H9 (cell line): ENCODE data around the gene ARHGEF39. TPM values are rescaled to one million over a fixed set of nuclear protein-coding genes. Genes with fewer than 3 reads are reported as not detected.

Experiments
- DNase-seq: peaks from one replicate; pipeline ENCODE4 v3.0.0-alpha.2; 2017
- H2AFZ ChIP-seq: one replicate; pipeline ENCODE4 v1.6.1; 2013; ENCODE audit warnings: mild to moderate bottlenecking, low read length, control low read depth, moderate library complexity
- H2AK5ac ChIP-seq: 2 replicates; pipeline ENCODE4 v1.6.1; 2013; ENCODE audit warnings: low read length, control low read depth, mixed read lengths; ENCODE audit not compliant: insufficient read length
- H2BK120ac ChIP-seq: one replicate; pipeline ENCODE4 v1.6.1; 2013; ENCODE audit warnings: low read depth, mild to moderate bottlenecking, low read length, control low read depth, inconsistent platforms; ENCODE audit not compliant: poor library complexity, severe bottlenecking
- H2BK12ac ChIP-seq: 2 replicates; pipeline ENCODE4 v1.6.1; 2013; ENCODE audit warnings: low read length, control low read depth, mixed read lengths, low read depth; ENCODE audit not compliant: insufficient read length
- H2BK15ac ChIP-seq: 2 replicates; pipeline ENCODE4 v1.6.1; 2013; ENCODE audit warnings: low read depth, low read length, control low read depth
- H2BK20ac ChIP-seq: one replicate; pipeline ENCODE4 v1.6.1; 2013; ENCODE audit warnings: low read depth, mild to moderate bottlenecking, low read length, control low read depth, inconsistent platforms; ENCODE audit not compliant: poor library complexity, severe bottlenecking
- H2BK5ac ChIP-seq: 2 replicates; pipeline ENCODE4 v1.6.1; 2013; ENCODE audit warnings: low read length, control low read depth, mixed read lengths; ENCODE audit not compliant: insufficient read length
- H3K14ac ChIP-seq: 2 replicates; pipeline ENCODE4 v1.6.1; 2013; ENCODE audit warnings: low read length, control low read depth; ENCODE audit not compliant: insufficient read depth
- H3K18ac ChIP-seq: 2 replicates; pipeline ENCODE4 v1.6.1; 2013; ENCODE audit warnings: low read depth, mild to moderate bottlenecking, mixed read lengths, low read length, control low read depth; ENCODE audit not compliant: insufficient read length
- H3K23ac ChIP-seq: 2 replicates; pipeline ENCODE4 v1.6.1; 2013; ENCODE audit warnings: low read length, control low read depth, mixed read lengths, low read depth; ENCODE audit not compliant: insufficient read length
- H3K23me2 ChIP-seq: 2 replicates; pipeline ENCODE4 v1.6.1; 2013; ENCODE audit warnings: low read depth, mild to moderate bottlenecking, mixed read lengths, low read length, control low read depth; ENCODE audit not compliant: insufficient read length, poor library complexity, severe bottlenecking
- H3K27ac ChIP-seq: 2 replicates; pipeline ENCODE4 v1.5.1; 2013; ENCODE audit warnings: low read length, control low read depth, mixed read lengths, low read depth; ENCODE audit not compliant: insufficient read length
- H3K27me3 ChIP-seq: 2 replicates; pipeline ENCODE4 v1.6.1; 2013; ENCODE audit warnings: low read length, control low read depth, inconsistent platforms; ENCODE audit not compliant: insufficient read depth
- H3K4ac ChIP-seq: 2 replicates; pipeline ENCODE4 v1.6.1; 2013; ENCODE audit warnings: low read depth, mild to moderate bottlenecking, control low read depth, inconsistent platforms, low read length, moderate library complexity
- H3K4me1 ChIP-seq: 2 replicates; pipeline ENCODE4 v1.6.1; 2013; ENCODE audit warnings: low read length, control low read depth, inconsistent platforms; ENCODE audit not compliant: insufficient read depth
- H3K4me2 ChIP-seq: 2 replicates; pipeline ENCODE4 v1.6.1; 2013; ENCODE audit warnings: low read length, control low read depth, mixed read lengths; ENCODE audit not compliant: insufficient read length, insufficient read depth
- H3K56ac ChIP-seq: 2 replicates; pipeline ENCODE4 v1.6.1; 2013; ENCODE audit warnings: low read depth, mild to moderate bottlenecking, mixed read lengths, low read length, control low read depth; ENCODE audit not compliant: insufficient read length
- H3K79me1 ChIP-seq: 2 replicates; pipeline ENCODE4 v1.6.1; 2013; ENCODE audit warnings: low read depth, mild to moderate bottlenecking, moderate library complexity, low read length, control low read depth, inconsistent platforms; ENCODE audit not compliant: insufficient read depth, poor library complexity, severe bottlenecking
- H3K79me2 ChIP-seq: 2 replicates; pipeline ENCODE4 v1.6.1; 2013; ENCODE audit warnings: low read length, control low read depth, inconsistent platforms; ENCODE audit not compliant: insufficient read depth
- H3K9ac ChIP-seq: 2 replicates; pipeline ENCODE4 v1.6.1; 2013; ENCODE audit warnings: low read length, control low read depth, mixed read lengths; ENCODE audit not compliant: insufficient read length; ENCODE audit errors: extremely low read depth
- H3K9me3 ChIP-seq: one replicate; pipeline ENCODE4 v1.6.1; 2013; ENCODE audit warnings: low read depth, low read length, inconsistent platforms; ENCODE audit not compliant: control insufficient read depth
- H3T11ph ChIP-seq: one replicate; pipeline ENCODE4 v1.6.1; 2013; ENCODE audit warnings: mild to moderate bottlenecking, low read length, control low read depth, inconsistent platforms
- H4K20me1 ChIP-seq: one replicate; pipeline ENCODE4 v1.6.1; 2013; ENCODE audit not compliant: control insufficient read depth, insufficient read length, insufficient read depth
- H4K5ac ChIP-seq: 2 replicates; pipeline ENCODE4 v1.6.1; 2013; ENCODE audit warnings: low read depth, mild to moderate bottlenecking, mixed read lengths, low read length, control low read depth; ENCODE audit not compliant: insufficient read length
- H4K8ac ChIP-seq: replicated peaks from 2 replicates; pipeline ENCODE4 v1.6.1; 2013; ENCODE audit warnings: low read length, control low read depth, mixed read lengths, low read depth; ENCODE audit not compliant: insufficient read length
- H4K91ac ChIP-seq: 2 replicates; pipeline ENCODE4 v1.6.1; 2013; ENCODE audit warnings: low read depth, mild to moderate bottlenecking, moderate library complexity, mixed read lengths, low read length, control low read depth; ENCODE audit not compliant: insufficient read length
- H3K27ac Mint-ChIP-seq, 3 experiments: 2 replicates in 2 of 3; 3 replicates in 1 of 3; pipeline ENCODE4 v1.8.0; 2020 to 2021; ENCODE audit warnings: mixed read lengths in 3 of 3, mild to moderate bottlenecking in 1 of 3, moderate library complexity in 1 of 3
- H3K27me3 Mint-ChIP-seq: 2 replicates; pipeline ENCODE4 v1.8.0; 2021; ENCODE audit warnings: low read depth, mild to moderate bottlenecking, moderate library complexity, mixed read lengths
- H3K36me3 Mint-ChIP-seq, 3 experiments: 2 replicates in 2 of 3; 3 replicates in 1 of 3; pipeline ENCODE4 v1.8.0; 2020 to 2021; ENCODE audit warnings: low read depth in 3 of 3, mixed read lengths in 3 of 3; ENCODE audit not compliant: insufficient read depth in 1 of 3
- H3K4me1 Mint-ChIP-seq, 2 experiments: 2 replicates each; pipeline ENCODE4 v1.8.0; 2020; ENCODE audit warnings: mixed read lengths in 2 of 2
- H3K4me3 Mint-ChIP-seq, 2 experiments: 2 replicates in 1 of 2; 3 replicates in 1 of 2; pipeline ENCODE4 v1.8.0; 2020 to 2021; ENCODE audit warnings: mild to moderate bottlenecking in 2 of 2, mixed read lengths in 2 of 2, moderate library complexity in 1 of 2
- H3K9me3 Mint-ChIP-seq, 2 experiments: 2 replicates in 1 of 2; 3 replicates in 1 of 2; pipeline ENCODE4 v1.8.0; 2020; ENCODE audit warnings: mild to moderate bottlenecking in 2 of 2, mixed read lengths in 2 of 2, moderate library complexity in 1 of 2
- CTCF ChIP-seq: fragments of 200-600 bp; sonication (generic); conservative IDR thresholded peaks from 3 replicates; pipeline ENCODE4 v1.8.0; 2021; ENCODE audit warnings: antibody characterized with exemption, mild to moderate bottlenecking
- WGBS: extraction: QIAGEN DNeasy Blood & Tissue Kit; methylation state at CpG from one replicate; pipeline ENCODE4 v1.1.7; 2013; ENCODE audit warnings: missing lambda C conversion rate, low lambda C conversion rate, mixed read lengths; ENCODE audit not compliant: insufficient read length; ENCODE audit errors: extremely low coverage; 5-methylcytosine and 5-hydroxymethylcytosine counted together
- total RNA-seq: library from RNA; stranded (reverse); gene quantifications from 2 replicates; pipeline ENCODE4 v1.2.1, GENCODE V29; 2021

Gene ARHGEF39
- total RNA-seq, 1 experiment from 2014 or later: 24.4 TPM

- no peak overlapping the region for H3K27ac ChIP-seq
- H3K4me1 Mint-ChIP-seq: peaks cover 27 to 33% of the 10 kb centered on the region in 2 experiments
- no peak overlapping the region for H2BK15ac ChIP-seq
- no peak overlapping the region for H2BK20ac ChIP-seq
- no peak for TF ChIP-seq CTCF
- no peak overlapping the region for H2BK5ac ChIP-seq
- H3K9me3 ChIP-seq: no peaks in the 10 kb centered on the region
- no CpG with 5 or more reads among the region's 26 CpGs for WGBS
- no peak overlapping the region for H3K14ac ChIP-seq
- H3K23ac ChIP-seq: no peak overlapping the region
- H3K23me2 ChIP-seq: no peaks in the 10 kb centered on the region
- H2BK12ac ChIP-seq: no peak overlapping the region
- DNase-seq: no peak
- no peak overlapping the region for H2AFZ ChIP-seq
- no peak overlapping the region for H4K8ac ChIP-seq
- H3K4ac ChIP-seq: no peak overlapping the region
- no peaks in the 10 kb centered on the region for H3K36me3 Mint-ChIP-seq
- no peak overlapping the region for H3K9ac ChIP-seq
- H2BK120ac ChIP-seq: no peak overlapping the region
- no peaks in the 10 kb centered on the region for H4K20me1 ChIP-seq
- H3T11ph ChIP-seq: no peak overlapping the region
- no peaks in the 10 kb centered on the region for H3K9me3 Mint-ChIP-seq
- no peak overlapping the region for H3K4me2 ChIP-seq
- no peak overlapping the region for H3K27ac Mint-ChIP-seq
- peaks cover 3% of the 10 kb centered on the region; the same call in 1 of the 2 replicates for H3K4me1 ChIP-seq
- no peak overlapping the region for H4K91ac ChIP-seq
- no peaks in the 10 kb centered on the region for H3K79me2 ChIP-seq
- no peaks in the 10 kb centered on the region for H3K79me1 ChIP-seq
- H3K56ac ChIP-seq: no peak overlapping the region
- H3K18ac ChIP-seq: no peak overlapping the region
- H2AK5ac ChIP-seq: no peak overlapping the region
- H4K5ac ChIP-seq: no peak overlapping the region
- H3K27me3 ChIP-seq: 0 out of 2 replicates have a peak, but pooled peaks cover 2% of the 10 kb centered on the region
- H3K27me3 Mint-ChIP-seq: peaks cover 5% of the 10 kb centered on the region
- H3K4me3 Mint-ChIP-seq: no peak overlapping the region; a peak in 1 of 5 replicates
These were observed 15.3 kb downstream of the ARHGEF39 start for GRCh38 chr9:35649431-35650340.
